PFSK-1 (cell line): Measurements from ENCODE around the gene GPC6.

Experiments
- POLR2AphosphoS5 ChIP-seq: IDR thresholded peaks from 2 replicates; pipeline ENCODE4 v1.6.1; 2012; ENCODE audit warnings: low read depth, mild to moderate bottlenecking, control low read depth, low read length, moderate library complexity
- SIN3A ChIP-seq: IDR thresholded peaks from 2 replicates; pipeline ENCODE4 v1.6.1; 2012; ENCODE audit warnings: mild to moderate bottlenecking, low read length, moderate library complexity, borderline replicate concordance; ENCODE audit not compliant: insufficient read depth
- TF ChIP-seq, protein P1 (sequence below), 2 experiments: IDR thresholded peaks; 2 replicates each; pipeline versions ENCODE4 v1.6.1 to v1.8.0; 2011 to 2012; ENCODE audit warnings: low read depth in 2 of 2, low read length in 2 of 2, control low read depth in 1 of 2, inconsistent platforms in 1 of 2, mild to moderate bottlenecking in 1 of 2, moderate library complexity in 1 of 2; ENCODE audit not compliant: insufficient read depth in 1 of 2

DNA sequence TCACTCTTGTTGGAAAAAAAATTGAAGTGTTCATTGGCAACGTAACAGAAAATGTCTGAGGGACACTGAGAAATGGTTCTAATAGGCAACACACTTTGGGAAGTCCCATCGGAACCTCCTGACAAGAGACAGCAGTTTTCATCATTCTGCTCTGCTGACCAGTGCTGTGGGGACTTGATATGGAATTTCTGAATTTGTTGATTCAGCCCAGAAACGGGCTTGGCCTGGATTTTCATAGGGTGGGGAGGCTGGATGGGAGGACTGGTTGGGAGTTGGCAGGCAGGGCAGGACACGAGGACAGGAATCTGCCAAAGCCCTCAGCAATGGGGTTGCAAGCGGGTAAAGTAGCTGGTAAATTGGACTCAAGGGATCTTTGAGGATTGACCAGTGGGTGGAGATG is 1156.4 kb downstream of the GPC6 start:
- TF ChIP-seq, protein P1, sequence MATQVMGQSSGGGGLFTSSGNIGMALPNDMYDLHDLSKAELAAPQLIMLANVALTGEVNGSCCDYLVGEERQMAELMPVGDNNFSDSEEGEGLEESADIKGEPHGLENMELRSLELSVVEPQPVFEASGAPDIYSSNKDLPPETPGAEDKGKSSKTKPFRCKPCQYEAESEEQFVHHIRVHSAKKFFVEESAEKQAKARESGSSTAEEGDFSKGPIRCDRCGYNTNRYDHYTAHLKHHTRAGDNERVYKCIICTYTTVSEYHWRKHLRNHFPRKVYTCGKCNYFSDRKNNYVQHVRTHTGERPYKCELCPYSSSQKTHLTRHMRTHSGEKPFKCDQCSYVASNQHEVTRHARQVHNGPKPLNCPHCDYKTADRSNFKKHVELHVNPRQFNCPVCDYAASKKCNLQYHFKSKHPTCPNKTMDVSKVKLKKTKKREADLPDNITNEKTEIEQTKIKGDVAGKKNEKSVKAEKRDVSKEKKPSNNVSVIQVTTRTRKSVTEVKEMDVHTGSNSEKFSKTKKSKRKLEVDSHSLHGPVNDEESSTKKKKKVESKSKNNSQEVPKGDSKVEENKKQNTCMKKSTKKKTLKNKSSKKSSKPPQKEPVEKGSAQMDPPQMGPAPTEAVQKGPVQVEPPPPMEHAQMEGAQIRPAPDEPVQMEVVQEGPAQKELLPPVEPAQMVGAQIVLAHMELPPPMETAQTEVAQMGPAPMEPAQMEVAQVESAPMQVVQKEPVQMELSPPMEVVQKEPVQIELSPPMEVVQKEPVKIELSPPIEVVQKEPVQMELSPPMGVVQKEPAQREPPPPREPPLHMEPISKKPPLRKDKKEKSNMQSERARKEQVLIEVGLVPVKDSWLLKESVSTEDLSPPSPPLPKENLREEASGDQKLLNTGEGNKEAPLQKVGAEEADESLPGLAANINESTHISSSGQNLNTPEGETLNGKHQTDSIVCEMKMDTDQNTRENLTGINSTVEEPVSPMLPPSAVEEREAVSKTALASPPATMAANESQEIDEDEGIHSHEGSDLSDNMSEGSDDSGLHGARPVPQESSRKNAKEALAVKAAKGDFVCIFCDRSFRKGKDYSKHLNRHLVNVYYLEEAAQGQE (IDR thresholded peaks at IDR 0.05; ENCODE audit: insufficient read depth in 1 of 2, low read depth in 2 of 2, low read length in 2 of 2), result no peak
- TF ChIP-seq POLR2AphosphoS5, result no peak
- no peak for TF ChIP-seq SIN3A
